ENCODE results near the gene GNG12.
A peak's percentile ranks its signal among the peaks of the same experiment; 100 is the strongest.

Gene GNG12

GRCh38 chr1:67780637-67781036, 52.6 kb downstream of the GNG12 start:
- DNase-seq = no peak

GRCh38 chr1:67777440-67777839, 55.8 kb downstream of the GNG12 start:
- no peak for DNase-seq

GRCh38 chr1:67777016-67777415, 56.3 kb downstream of the GNG12 start:
- DNase-seq = no peak

- no peak for DNase-seq
Observed at GRCh38 chr1:67773462-67773861, 59.8 kb downstream of the GNG12 start.

- DNase-seq = no peak
Observed at GRCh38 chr1:67771749-67772148, 61.5 kb downstream of the GNG12 start.

- DNase-seq = no peak
Observed at GRCh38 chr1:67771152-67771551, 62.1 kb downstream of the GNG12 start.

GRCh38 chr1:67769633-67770256, 63.5 kb downstream of the GNG12 start:
- no peak for DNase-seq

GRCh38 chr1:67768480-67768879, 64.8 kb downstream of the GNG12 start:
- DNase-seq = no peak

GRCh38 chr1:67767103-67767782, 66.0 kb downstream of the GNG12 start:
- no peak for DNase-seq

GRCh38 chr1:67766141-67766978, 66.9 kb downstream of the GNG12 start:
- DNase-seq = peak in 1 of 2 experiments; percentile 12

- DNase-seq = no peak
Observed at GRCh38 chr1:67764633-67765032, 68.6 kb downstream of the GNG12 start.

GRCh38 chr1:67761730-67762129, 71.5 kb downstream of the GNG12 start:
- no peak for DNase-seq

- DNase-seq = no peak
Observed at GRCh38 chr1:67761091-67761490, 72.2 kb downstream of the GNG12 start.

- DNase-seq = peak; percentile 8 to 15
Observed at GRCh38 chr1:67760030-67760821, 73.0 kb downstream of the GNG12 start.

GRCh38 chr1:67759692-67760029, 73.6 kb downstream of the GNG12 start:
- DNase-seq = no peak

GRCh38 chr1:67759066-67759465, 74.2 kb downstream of the GNG12 start:
- DNase-seq = no peak

GRCh38 chr1:67755619-67756018, 77.6 kb downstream of the GNG12 start:
- peak; percentile 21 to 22 for DNase-seq

- DNase-seq = no peak
Observed at GRCh38 chr1:67755160-67755559, 78.1 kb downstream of the GNG12 start.

- no peak for DNase-seq
Observed at GRCh38 chr1:67754526-67754920, 78.7 kb downstream of the GNG12 start.

GRCh38 chr1:67753776-67754525, 79.3 kb downstream of the GNG12 start:
- peak in 1 of 2 experiments; percentile 10 for DNase-seq

GRCh38 chr1:67752306-67752705, 81.0 kb downstream of the GNG12 start:
- no peak for DNase-seq

GRCh38 chr1:67750691-67751054, 82.6 kb downstream of the GNG12 start:
- no peak for DNase-seq
